HG02642 (cell line): ENCODE results near the gene TNIP2.
"Not testable (repeated sequence)": the region's sequence is repeated elsewhere in the genome, so short reads cannot be mapped to it uniquely, and the experiment has no call there.

ENCODE experiments used
- ATAC-seq: cut with Tn5 transposase; IDR thresholded peaks from one replicate; pipeline ENCODE4 v1.9.1; 2021; ENCODE audit warnings: mild to moderate bottlenecking; ENCODE audit not compliant: unreplicated experiment, poor library complexity

TNIP2 gene

GRCh38 chr4:2780643-2781042 is 24.5 kb upstream of the TNIP2 start:
- not testable (repeated sequence) for ATAC-seq

GRCh38 chr4:2771264-2771663 is 15.1 kb upstream of the TNIP2 start:
- ATAC-seq = no peak

- ATAC-seq = no peak
Observed at GRCh38 chr4:2768921-2769336, 12.8 kb upstream of the TNIP2 start.

- no peak for ATAC-seq
Observed at GRCh38 chr4:2768124-2768523, 12.0 kb upstream of the TNIP2 start.

GRCh38 chr4:2767705-2768074 is 11.6 kb upstream of the TNIP2 start:
- no peak for ATAC-seq

- ATAC-seq = no peak
Observed at GRCh38 chr4:2767046-2767704, 11.0 kb upstream of the TNIP2 start.

- ATAC-seq = no peak
Observed at GRCh38 chr4:2765832-2766526, 9.8 kb upstream of the TNIP2 start.

- ATAC-seq = no peak
Observed at GRCh38 chr4:2763511-2763967, 7.4 kb upstream of the TNIP2 start.

- not testable (repeated sequence) for ATAC-seq
Observed at GRCh38 chr4:2762486-2763370, 6.6 kb upstream of the TNIP2 start.

- no peak for ATAC-seq
Observed at GRCh38 chr4:2762048-2762447, 5.9 kb upstream of the TNIP2 start.

- ATAC-seq = no peak
Observed at GRCh38 chr4:2761035-2761923, 5.1 kb upstream of the TNIP2 start.

GRCh38 chr4:2757426-2757825 is 1.3 kb upstream of the TNIP2 start:
- no peak for ATAC-seq

- ATAC-seq = peak; percentile 1
Observed at GRCh38 chr4:2756691-2757350, 685 bp upstream of the TNIP2 start.

GRCh38 chr4:2754848-2755819 is 1.0 kb downstream of the TNIP2 start:
- no peak for ATAC-seq

- ATAC-seq = no peak
Observed at GRCh38 chr4:2753436-2753835, 2.7 kb downstream of the TNIP2 start.

GRCh38 chr4:2750719-2751605 is 5.2 kb downstream of the TNIP2 start:
- no peak for ATAC-seq

GRCh38 chr4:2746891-2747695 is 9.0 kb downstream of the TNIP2 start:
- ATAC-seq = no peak
